SK-N-SH (cell line): ENCODE results near the gene BSPH1.

Experiments
- CTCF ChIP-seq: fragments of 200-600 bp; sonication (generic); IDR thresholded peaks from 2 replicates; pipeline ENCODE4 v1.6.1; 2017; ENCODE audit warnings: antibody characterized with exemption, mild to moderate bottlenecking, moderate library complexity
- ELF1 ChIP-seq: IDR thresholded peaks from 2 replicates; pipeline ENCODE4 v1.4.0; 2012
- EP300 ChIP-seq, 2 experiments: IDR thresholded peaks; 2 replicates each; pipeline versions ENCODE4 v1.4.0 to v1.6.1; 2012; ENCODE audit warnings: borderline replicate concordance in 1 of 2, low read depth in 1 of 2, low read length in 1 of 2
- GABPA ChIP-seq: IDR thresholded peaks from 2 replicates; pipeline ENCODE4 v1.4.0; 2012; ENCODE audit warnings: low read depth, mild to moderate bottlenecking
- IRF3 ChIP-seq: fragments of 150-350 bp; IDR thresholded peaks from 2 replicates; pipeline ENCODE4 v1.6.1; 2016; ENCODE audit warnings: mild to moderate bottlenecking, low read depth, low read length
- JUND ChIP-seq: IDR thresholded peaks from 2 replicates; pipeline ENCODE4 v1.4.0; 2012
- MXI1 ChIP-seq: IDR thresholded peaks from 2 replicates; pipeline ENCODE4 v1.6.1; 2012; ENCODE audit warnings: mild to moderate bottlenecking, low read depth, low read length, improper control_type of control experiment
- PBX3 ChIP-seq: IDR thresholded peaks from 2 replicates; pipeline ENCODE4; 2012
- POLR2AphosphoS5 ChIP-seq: IDR thresholded peaks from 2 replicates; pipeline ENCODE4 v1.6.1; 2012; ENCODE audit warnings: low read depth, low read length
- RCOR1 ChIP-seq: fragments of 150-350 bp; IDR thresholded peaks from 2 replicates; pipeline ENCODE4 v1.6.1; 2017; ENCODE audit warnings: antibody characterized with exemption, low read length
- REST ChIP-seq: IDR thresholded peaks from 2 replicates; pipeline ENCODE4 v1.6.1; 2012; ENCODE audit warnings: mild to moderate bottlenecking, low read depth, low read length, moderate library complexity
- RXRA ChIP-seq: IDR thresholded peaks from 2 replicates; pipeline ENCODE4 v1.4.0; 2012; ENCODE audit warnings: low read depth, mild to moderate bottlenecking, borderline replicate concordance
- SMC3 ChIP-seq: IDR thresholded peaks from 2 replicates; pipeline ENCODE4 v1.6.1; 2012; ENCODE audit warnings: low read depth, low read length, improper control_type of control experiment
- TAF1 ChIP-seq: IDR thresholded peaks from 2 replicates; pipeline ENCODE4 v1.6.1; 2012; ENCODE audit warnings: low read depth, mild to moderate bottlenecking, low read length, moderate library complexity, borderline replicate concordance

GRCh38 chr19:47994209-47994802 lies 2.3 kb upstream of the BSPH1 start, which contains the start of gene ELSPBP1:
- no peak for TF ChIP-seq POLR2AphosphoS5
- no peak for TF ChIP-seq IRF3
- no peak for TF ChIP-seq SMC3
- no peak for TF ChIP-seq CTCF
- no peak for TF ChIP-seq JUND
- no peak for TF ChIP-seq TAF1
- TF ChIP-seq MXI1, result no peak
- no peak for TF ChIP-seq EP300 (IDR thresholded peaks at IDR 0.05; ENCODE audit: borderline replicate concordance in 1 of 2, low read depth in 1 of 2, low read length in 1 of 2)
- no peak for TF ChIP-seq RCOR1
- no peak for TF ChIP-seq RXRA
- no peak for TF ChIP-seq GABPA
- TF ChIP-seq REST, result no peak
- no peak for TF ChIP-seq ELF1
- TF ChIP-seq PBX3, result no peak
